Hypothalamus (tissue), 51 donors: ENCODE measurements around the gene RGMA.
"Not testable (repeated sequence)": the region's sequence is repeated elsewhere in the genome, so short reads cannot be mapped to it uniquely, and the experiment has no call there.

Experiments used
- DNase-seq, 51 donors: peaks; one replicate each; lab custom pipeline; 2025; lab: John Stamatoyannopoulos, UW

RGMA gene

GRCh38 chr15:93050648-93051047 is 38.4 kb downstream of the RGMA start:
- DNase-seq: no peak

DNA sequence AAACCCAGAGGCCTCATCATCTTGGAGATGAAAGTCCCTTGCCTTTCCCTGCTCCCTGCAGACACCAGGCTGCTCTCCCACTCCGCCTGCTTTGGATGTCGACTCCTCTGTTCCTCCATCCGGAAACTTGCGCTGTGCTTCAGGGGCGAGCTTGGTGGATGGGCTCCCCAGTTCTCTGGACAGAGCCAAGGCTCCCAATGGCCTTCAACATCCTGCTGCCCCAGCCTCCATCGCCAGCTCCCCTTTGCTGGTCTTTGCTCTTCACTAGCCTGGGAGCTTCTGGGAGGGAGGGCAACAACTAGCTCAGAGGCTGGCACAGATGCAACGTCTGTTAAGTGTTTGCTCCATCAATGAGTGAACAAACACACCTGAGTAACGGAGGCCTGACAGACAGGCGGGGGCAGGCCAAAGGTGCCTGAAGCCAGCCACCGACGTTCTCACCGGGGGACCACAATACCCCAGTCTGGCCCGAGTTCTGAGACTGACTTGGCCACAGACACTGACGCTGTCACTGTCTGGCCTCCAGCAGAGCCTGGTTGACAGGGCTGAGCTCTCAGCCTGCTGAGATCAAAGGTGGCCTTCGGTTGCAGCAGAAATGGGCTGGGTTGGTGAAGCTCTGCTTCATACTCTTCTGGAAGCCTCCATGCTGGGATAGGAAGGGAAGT is 39.0 kb downstream of the RGMA start:
- DNase-seq: no peak

- DNase-seq: no peak
These were observed 39.8 kb downstream of the RGMA start for GRCh38 chr15:93049233-93049632.

DNA sequence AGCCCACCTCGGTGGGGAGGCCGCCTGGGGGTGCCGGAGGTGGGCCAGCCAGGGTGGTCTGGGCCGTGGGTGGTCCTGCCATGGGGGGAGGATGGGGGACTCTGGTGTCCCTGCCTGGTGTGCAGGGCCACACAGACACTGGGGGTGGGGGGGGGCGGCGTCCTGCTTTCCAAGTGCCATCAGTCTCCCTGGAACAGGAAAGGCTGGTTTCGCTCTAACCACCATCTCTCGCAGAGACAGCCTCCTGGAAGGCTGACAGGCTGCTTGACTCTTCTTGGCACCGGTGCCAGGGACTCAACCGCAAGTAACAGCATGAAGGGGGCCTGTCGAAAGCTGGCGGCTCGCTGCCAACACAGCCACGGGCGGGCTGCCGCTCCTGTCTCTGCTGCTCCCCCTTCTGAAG is 40.3 kb downstream of the RGMA start:
- peak in 33 of 51 donors; percentile 8 to 82 (median 45) for DNase-seq

DNA sequence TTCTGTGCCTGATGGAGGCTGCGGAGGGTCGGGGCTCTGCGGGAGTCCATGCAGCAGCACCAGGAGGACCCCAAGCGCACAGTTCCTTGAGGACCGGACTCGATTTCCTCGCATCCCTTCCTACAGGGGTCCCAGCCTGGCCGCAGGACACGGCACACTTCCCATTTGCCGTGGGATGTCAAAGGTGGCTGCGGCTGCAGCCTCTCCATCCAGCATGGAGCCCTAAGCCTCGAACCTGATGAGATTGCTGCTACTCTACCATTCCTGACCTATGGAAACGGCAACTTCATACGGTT is 40.6 kb downstream of the RGMA start:
- DNase-seq: no peak

DNA sequence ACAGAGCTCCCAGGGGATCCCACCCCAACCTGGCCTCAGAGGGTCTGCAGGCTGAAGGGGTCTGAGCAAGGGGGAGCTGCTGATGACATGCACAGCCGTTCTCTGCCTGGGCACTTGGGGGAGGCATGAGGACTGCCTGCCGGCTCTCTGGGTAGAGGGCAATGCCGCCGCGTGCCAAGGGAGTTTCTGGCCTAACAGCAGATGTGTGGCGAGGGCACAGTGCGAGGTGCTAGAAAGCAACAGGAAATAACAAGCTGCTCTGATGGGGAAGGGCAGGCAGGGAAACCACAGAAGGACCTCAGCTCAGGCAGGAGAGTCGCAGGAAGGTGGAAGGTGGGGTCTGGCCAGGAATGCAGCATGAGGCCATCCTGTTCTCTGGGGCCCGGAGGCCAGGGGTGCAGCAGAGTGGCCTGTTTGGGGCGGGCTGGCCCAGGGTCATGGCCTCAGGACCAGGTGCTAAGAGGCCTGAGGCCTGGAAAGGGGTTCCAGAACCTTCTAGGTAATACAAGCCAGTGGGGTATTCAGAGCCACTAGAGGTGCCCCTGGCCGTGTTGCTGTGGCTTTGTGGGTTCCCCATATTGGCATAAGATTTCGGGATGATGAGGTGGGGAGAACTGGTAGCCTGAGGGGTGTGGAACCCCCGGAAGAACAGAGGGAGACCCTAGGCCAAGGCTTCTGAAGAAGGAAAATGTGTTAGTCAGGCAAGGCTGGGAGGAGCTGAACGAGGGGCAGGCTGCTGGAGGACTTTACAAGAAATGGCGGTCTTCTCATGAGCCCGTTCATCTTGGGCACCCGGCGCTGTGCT is 41.2 kb downstream of the RGMA start:
- DNase-seq: no peak

DNA sequence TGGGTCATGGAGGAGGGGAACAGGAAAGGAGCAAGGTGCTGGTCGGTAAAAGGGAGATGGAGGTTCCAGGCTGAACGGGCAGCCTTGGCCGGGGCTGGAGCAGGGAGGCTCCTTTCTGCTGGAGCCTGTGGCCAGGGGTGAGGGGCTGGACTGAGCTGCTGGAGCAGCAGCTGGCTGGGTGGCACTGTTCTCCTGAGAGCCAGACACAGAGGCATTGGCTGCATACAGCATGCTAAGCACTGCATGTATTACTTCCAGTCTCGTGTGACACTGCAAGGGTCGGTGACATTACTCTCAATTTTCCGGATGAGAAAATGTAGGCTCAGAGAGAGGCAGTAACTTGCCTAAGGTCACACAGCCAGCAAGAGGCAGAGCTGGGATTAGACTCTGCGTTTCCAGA is 42.3 kb downstream of the RGMA start:
- DNase-seq: no peak

- DNase-seq: no peak
These were observed 42.9 kb downstream of the RGMA start for GRCh38 chr15:93046120-93046519.

DNA sequence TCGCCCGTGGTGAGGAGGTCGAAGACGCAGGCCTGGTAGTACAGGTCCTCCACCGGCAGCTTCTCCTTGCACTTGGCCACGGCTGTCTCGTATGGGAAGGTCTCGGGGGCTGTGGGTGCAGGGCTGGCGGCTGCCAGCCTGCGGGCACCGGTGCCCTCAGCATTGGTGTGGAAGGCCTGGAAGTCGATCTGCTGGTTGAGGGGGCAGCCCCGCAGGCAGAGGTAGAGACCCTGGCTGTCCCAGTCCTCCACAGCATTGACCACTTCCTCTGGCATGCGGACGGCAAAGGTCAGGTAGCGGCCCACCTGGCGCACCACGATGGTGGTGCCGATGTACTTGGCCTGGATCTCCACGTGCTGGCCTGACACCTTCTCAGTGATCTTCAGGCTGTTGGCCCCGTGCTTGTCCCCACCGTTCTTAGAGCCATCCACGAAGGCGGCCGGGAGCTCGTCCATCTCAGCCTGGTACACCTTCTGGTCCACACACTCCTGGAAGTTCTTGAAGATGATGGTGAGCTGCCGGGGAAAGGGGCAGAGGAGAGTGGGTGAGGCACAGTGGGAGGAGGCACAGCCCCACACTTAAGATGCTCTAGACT is 43.7 kb downstream of the RGMA start:
- no peak for DNase-seq

GRCh38 chr15:93044301-93045190 is 44.5 kb downstream of the RGMA start:
- DNase-seq: no peak

DNA sequence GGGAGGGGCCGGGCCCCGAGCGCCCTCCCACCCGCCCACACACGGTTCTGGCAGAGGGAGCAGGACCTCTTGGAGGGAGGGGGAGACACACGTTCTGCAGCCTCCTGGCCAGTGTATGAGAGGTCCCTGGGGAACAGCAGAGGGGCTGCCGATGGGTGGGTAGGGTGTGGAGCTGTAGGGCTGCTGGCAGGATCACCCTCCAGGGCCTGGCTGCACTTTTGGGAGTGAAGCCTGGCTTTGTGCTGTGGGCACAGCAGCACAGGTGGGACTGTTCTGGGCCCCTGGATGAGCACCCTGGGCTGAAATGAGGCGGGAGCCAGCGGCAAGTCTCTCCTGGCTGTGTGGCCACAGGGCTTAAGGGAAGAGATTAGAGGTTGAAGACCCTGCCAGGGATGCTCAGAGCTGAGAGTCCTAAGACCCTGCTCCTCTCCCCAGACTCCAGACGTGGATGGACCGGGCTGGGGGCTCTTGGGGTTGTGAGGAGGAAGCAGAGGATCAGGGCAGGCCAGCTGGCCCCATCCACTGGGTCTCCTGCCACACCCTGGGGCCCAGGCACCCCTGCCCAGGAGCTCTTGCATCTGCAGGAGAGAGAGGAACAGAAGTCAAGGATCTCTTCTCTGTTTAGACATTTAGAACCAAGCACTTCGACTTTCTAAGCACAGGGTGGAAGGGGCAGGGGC is 45.2 kb downstream of the RGMA start:
- no peak for DNase-seq

DNA sequence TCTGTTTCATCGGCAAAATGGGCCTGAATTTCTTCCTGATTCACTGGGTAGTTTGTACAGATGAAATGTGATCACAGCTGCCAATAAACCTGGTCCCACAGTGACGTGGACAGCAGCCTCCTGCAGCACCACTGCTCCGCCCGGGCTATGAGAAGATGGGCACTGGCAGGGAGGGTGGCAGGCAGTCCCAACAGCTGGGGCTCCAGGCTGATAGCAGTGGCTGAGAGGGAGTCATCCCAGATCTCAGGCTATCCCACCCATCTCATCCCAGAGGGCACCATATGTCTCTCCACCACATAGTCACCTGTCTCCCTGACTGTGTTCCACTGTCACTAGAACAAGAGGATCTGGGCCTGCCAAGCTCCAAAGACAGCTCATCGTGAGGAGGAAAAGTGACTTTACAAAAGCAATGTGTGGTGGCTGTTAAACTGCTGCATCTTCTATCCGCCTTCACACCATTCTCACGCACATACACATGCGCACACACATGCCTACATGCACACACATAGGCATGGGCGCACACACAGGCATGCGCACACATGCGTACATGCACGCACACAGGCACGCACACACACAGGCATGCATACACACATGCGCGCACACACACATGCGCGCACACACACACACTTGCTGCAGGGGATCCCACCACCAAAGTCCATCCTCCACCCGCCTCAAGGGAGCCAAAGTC is 46.2 kb downstream of the RGMA start:
- no peak for DNase-seq

DNA sequence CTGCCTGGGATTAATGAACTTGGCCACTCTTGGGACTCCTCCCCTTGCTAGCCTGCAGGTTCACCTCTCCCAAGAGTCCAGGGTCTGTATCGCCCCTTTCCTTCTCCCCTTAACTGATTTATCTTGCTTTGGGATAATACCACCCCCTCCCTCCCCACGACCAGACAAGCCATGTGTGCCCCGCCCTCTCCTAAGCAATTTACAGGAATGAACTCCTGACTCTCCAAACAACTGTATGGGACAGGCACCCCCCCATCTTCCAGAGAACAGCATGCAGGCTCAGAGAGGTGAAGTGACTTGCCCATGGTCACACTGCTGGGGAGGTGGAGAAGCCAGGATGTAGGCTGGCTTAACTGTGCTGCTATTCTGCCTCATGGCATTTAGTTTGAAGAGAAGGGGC is 46.8 kb downstream of the RGMA start:
- DNase-seq: no peak

GRCh38 chr15:93041159-93041547 is 47.9 kb downstream of the RGMA start:
- no peak for DNase-seq

DNA sequence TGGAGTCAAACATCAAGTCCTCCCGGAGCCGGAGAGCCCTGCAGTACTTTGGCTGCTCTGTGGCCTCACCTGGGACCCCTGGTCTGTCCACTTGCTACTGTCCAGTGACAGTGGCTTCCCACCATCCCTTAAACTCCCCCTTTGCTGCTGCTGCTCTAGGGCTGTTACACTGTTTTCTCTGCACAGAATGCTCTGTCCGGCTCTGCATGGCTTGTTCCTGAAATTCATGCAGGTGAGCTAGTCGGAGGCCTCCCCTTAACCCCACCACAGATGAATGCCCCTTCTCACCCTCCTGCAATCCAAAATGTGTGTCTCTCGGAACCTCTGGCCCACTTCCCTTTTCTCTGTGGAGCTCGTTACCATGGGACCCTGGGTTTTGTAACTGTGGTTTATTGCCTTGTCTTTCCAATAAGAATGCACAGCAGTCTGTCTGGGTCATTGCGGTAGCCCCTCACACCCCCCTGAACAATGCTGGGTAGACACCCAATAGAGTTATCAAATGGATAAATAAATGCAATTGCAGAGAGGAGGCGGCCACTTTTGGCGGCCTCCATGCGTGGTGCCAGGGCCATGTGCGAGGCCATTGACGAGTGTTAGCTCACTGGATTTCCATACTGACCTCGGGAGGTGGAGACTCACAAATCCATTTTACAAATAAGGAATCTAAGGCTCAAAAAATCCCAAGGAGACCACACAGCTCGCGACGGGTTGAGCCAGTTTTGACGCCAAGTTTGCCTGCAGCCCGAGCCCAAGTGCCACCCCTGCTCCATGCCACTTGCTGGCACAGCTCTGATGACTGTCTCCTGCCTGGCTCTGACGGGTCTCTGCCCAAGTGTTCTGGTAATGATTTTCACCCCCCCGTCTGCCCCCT is 48.5 kb downstream of the RGMA start:
- peak in 3 of 51 donors; percentile 20 to 48 (median 29) for DNase-seq

GRCh38 chr15:93039562-93040287 is 49.3 kb downstream of the RGMA start:
- DNase-seq: not testable (repeated sequence)

- no peak for DNase-seq
These were observed 50.9 kb downstream of the RGMA start for GRCh38 chr15:93037820-93038705.
